MCF 10A (cell line): ENCODE data around the gene PALLD. TPM values are rescaled to one million over a fixed set of nuclear protein-coding genes. Genes with fewer than 3 reads are reported as not detected.
A peak's percentile ranks its signal among the peaks of the same experiment; 100 is the strongest.

ENCODE experiments used
- BruUV-seq: library from RNA; stranded (reverse); fragments of 400-500 nt; replicated peaks from 2 replicates; lab custom pipeline; 2021; lab: Mats Ljungman, UMichigan
- CTCF ChIA-PET: fragments of 300-600 bp; sonication (Branson Sonifier 250); formaldehyde crosslinking; extraction: SDS; loops from one replicate; lab custom pipeline; 2021; ENCODE audit warnings: antibody characterized with exemption, inconsistent platforms; lab: Yijun Ruan, JAX
- POLR2A ChIA-PET: fragments of 300-600, 350-650 bp; sonication (Branson Sonifier 250); formaldehyde crosslinking; extraction: SDS; loops from one replicate; lab custom pipeline; 2020; ENCODE audit warnings: antibody characterized with exemption, inconsistent platforms; lab: Yijun Ruan, JAX
- DNase-seq: peaks from one replicate; pipeline ENCODE4 v3.0.0-alpha.2; 2018; ENCODE audit not compliant: unreplicated experiment
- H3K27ac Mint-ChIP-seq: one replicate; pipeline ENCODE4 v1.8.0; 2022; ENCODE audit warnings: mild to moderate bottlenecking, low read depth, mixed read lengths; ENCODE audit not compliant: unreplicated experiment
- H3K27me3 Mint-ChIP-seq: one replicate; pipeline ENCODE4 v1.8.0; 2022; ENCODE audit warnings: mixed read lengths; ENCODE audit not compliant: insufficient read depth, unreplicated experiment
- H3K36me3 Mint-ChIP-seq: one replicate; pipeline ENCODE4 v1.8.0; 2022; ENCODE audit warnings: mild to moderate bottlenecking, moderate library complexity, mixed read lengths; ENCODE audit not compliant: insufficient read depth, unreplicated experiment
- H3K4me1 Mint-ChIP-seq: one replicate; pipeline ENCODE4 v1.8.0; 2022; ENCODE audit warnings: mixed read lengths; ENCODE audit not compliant: insufficient read depth, unreplicated experiment
- H3K4me3 Mint-ChIP-seq: one replicate; pipeline ENCODE4 v1.8.0; 2022; ENCODE audit warnings: mild to moderate bottlenecking, moderate library complexity, mixed read lengths; ENCODE audit not compliant: unreplicated experiment
- H3K9me3 Mint-ChIP-seq: one replicate; pipeline ENCODE4 v1.8.0; 2022; ENCODE audit warnings: mixed read lengths; ENCODE audit not compliant: unreplicated experiment
- CTCF ChIP-seq: fragments of 200-600 bp; IDR thresholded peaks from one replicate; pipeline ENCODE4 v1.8.0; 2022; ENCODE audit warnings: antibody characterized with exemption, mild to moderate bottlenecking; ENCODE audit not compliant: unreplicated experiment
- intact Hi-C: fragments of 100-400 bp; cut with micrococcal nuclease; formaldehyde crosslinking; loops from 2 replicates; pipeline ENCODE4 v1.14.1; 2022
- total RNA-seq: library from RNA; stranded (reverse); gene quantifications from 2 replicates; pipeline ENCODE4 v1.2.3, GENCODE V29; 2022

PALLD gene
- total RNA-seq, 1 experiment from 2014 or later = 191 TPM

- intact Hi-C loops = no loop called here
- no peak for TF ChIP-seq CTCF
- DNase-seq = peak; percentile 33
- no peaks in the 10 kb centered on the region for H3K36me3 Mint-ChIP-seq
- no TSS peak for BruUV-seq
- no peaks in the 10 kb centered on the region for H3K27me3 Mint-ChIP-seq
- ChIA-PET POLR2A (interaction anchor here (1.5 kb wide), 1 partner anchor 10 kb away, joined by 3 read pairs; no protein-coding TSS in a partner anchor), CTCF (interaction anchor here (0.7 to 2.2 kb wide), 3 partner anchors 25 to 361 kb away, joined by 3 to 11 read pairs (median 4); no protein-coding TSS in a partner anchor)
- no peak overlapping the region for H3K4me3 Mint-ChIP-seq
- peaks cover 20% of the 10 kb centered on the region for H3K4me1 Mint-ChIP-seq
- H3K9me3 Mint-ChIP-seq = peaks cover 7% of the 10 kb centered on the region
- no peak overlapping the region for H3K27ac Mint-ChIP-seq
Observed at GRCh38 chr4:168560184-168561180, 63.6 kb downstream of the PALLD start.

- peaks cover 20% of the 10 kb centered on the region for H3K4me1 Mint-ChIP-seq
- H3K9me3 Mint-ChIP-seq = peaks cover 7% of the 10 kb centered on the region
- DNase-seq = peak; percentile 40
- no peak overlapping the region for H3K4me3 Mint-ChIP-seq
- ChIA-PET CTCF (interaction anchor here (1.5 to 2.2 kb wide), 2 partner anchors 23 to 29 kb away, joined by 4 to 11 read pairs; no protein-coding TSS in a partner anchor), POLR2A (interaction anchor here (0.9 kb wide), 1 partner anchor 10 kb away, joined by 3 read pairs; no protein-coding TSS in a partner anchor)
- no peak overlapping the region for H3K27ac Mint-ChIP-seq
- BruUV-seq = no TSS peak
- no peaks in the 10 kb centered on the region for H3K27me3 Mint-ChIP-seq
- intact Hi-C loops = no loop called here
- TF ChIP-seq CTCF = no peak
- H3K36me3 Mint-ChIP-seq = no peaks in the 10 kb centered on the region
Observed at GRCh38 chr4:168562041-168562571, 65.3 kb downstream of the PALLD start.

GRCh38 chr4:168564023-168564422 lies 67.2 kb downstream of the PALLD start:
- CTCF ChIA-PET = interaction anchor here (0.6 kb wide), 1 partner anchor 21 kb away, joined by 3 read pairs; no protein-coding TSS in a partner anchor
- no peak for TF ChIP-seq CTCF
- Mint-ChIP-seq H3K27ac (no peak overlapping the region), H3K4me1 (peaks cover 13% of the 10 kb centered on the region), H3K4me3 (no peak overlapping the region), H3K9me3 (no peaks in the 10 kb centered on the region), H3K27me3 (no peaks in the 10 kb centered on the region), H3K36me3 (no peaks in the 10 kb centered on the region)
- no TSS peak for BruUV-seq
- POLR2A ChIA-PET = no interaction called here
- no peak for DNase-seq
- intact Hi-C loops = no loop called here

GRCh38 chr4:168565130-168565529 lies 68.3 kb downstream of the PALLD start:
- no peaks in the 10 kb centered on the region for H3K27me3 Mint-ChIP-seq
- intact Hi-C loops = no loop called here
- no peak for TF ChIP-seq CTCF
- ChIA-PET CTCF (interaction anchor here (0.6 to 1.4 kb wide), 2 partner anchors 20 to 266 kb away, joined by 3 to 12 read pairs; no protein-coding TSS in a partner anchor), POLR2A (no interaction called here)
- H3K9me3 Mint-ChIP-seq = no peaks in the 10 kb centered on the region
- peaks cover 22% of the 10 kb centered on the region for H3K4me1 Mint-ChIP-seq
- H3K4me3 Mint-ChIP-seq = no peak overlapping the region
- no TSS peak for BruUV-seq
- H3K36me3 Mint-ChIP-seq = no peaks in the 10 kb centered on the region
- DNase-seq = no peak
- H3K27ac Mint-ChIP-seq = no peak overlapping the region
